Stimulated activated naive CD8-positive, alpha-beta T cell treated with anti-CD3 and anti-CD28 coated beads, Interleukin-15, amount 100 ng/mL, for 72 hours (primary cell): Measurements from ENCODE around the gene ZNF682.
"Not testable (repeated sequence)": the region's sequence is repeated elsewhere in the genome, so short reads cannot be mapped to it uniquely, and the experiment has no call there.

Experiments
- ATAC-seq: fragments of 150-1000 bp; cut with Tn5 transposase; 2 replicates; pipeline ENCODE4 v1.10.0; 2021; ENCODE audit warnings: mild to moderate bottlenecking, moderate library complexity
- DNase-seq, 2 donors: peaks; one replicate each; pipeline ENCODE4 v3.0.0; 2021 to 2022
- H3K27ac Mint-ChIP-seq, 2 donors: one replicate each; pipeline ENCODE4 v1.8.0; 2022; ENCODE audit warnings: mild to moderate bottlenecking in 2 of 2, mixed read lengths in 2 of 2, moderate library complexity in 2 of 2
- H3K27me3 Mint-ChIP-seq: one replicate; pipeline ENCODE4 v1.8.0; 2022; ENCODE audit warnings: mixed read lengths
- H3K4me1 Mint-ChIP-seq: one replicate; pipeline ENCODE4 v1.8.0; 2022; ENCODE audit warnings: mild to moderate bottlenecking, mixed read lengths
- H3K4me3 Mint-ChIP-seq, 2 donors: one replicate each; pipeline ENCODE4 v1.8.0; 2022; ENCODE audit warnings: mild to moderate bottlenecking in 2 of 2, mixed read lengths in 2 of 2, moderate library complexity in 1 of 2
- H3K9me3 Mint-ChIP-seq, 2 donors: one replicate each; pipeline ENCODE4 v1.8.0; 2022; ENCODE audit warnings: mixed read lengths in 2 of 2

ZNF682 gene

DNA sequence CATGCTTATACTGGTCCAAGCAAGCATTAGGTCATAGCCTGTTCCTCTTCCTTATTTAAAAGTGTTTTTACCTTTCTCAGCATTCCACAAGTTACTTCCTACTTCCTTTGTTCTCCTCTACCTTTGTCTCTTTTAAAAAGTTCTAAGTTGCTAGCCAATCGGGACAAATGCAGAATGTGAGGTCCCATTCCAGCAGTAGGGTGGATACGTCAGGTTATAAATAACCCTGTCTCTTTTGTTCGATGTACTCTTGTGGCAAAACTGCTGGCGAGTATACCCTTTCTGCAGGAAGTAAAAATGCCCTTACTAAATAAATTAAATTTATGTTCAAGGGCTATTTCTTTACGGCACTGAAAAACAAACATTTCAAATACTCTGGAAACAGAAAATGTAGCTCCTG lies 6.4 kb upstream of the ZNF682 start:
- H3K27me3 Mint-ChIP-seq, DNase-seq, H3K27ac Mint-ChIP-seq, ATAC-seq, H3K4me3 Mint-ChIP-seq: not testable (repeated sequence)
- Mint-ChIP-seq H3K9me3 (peaks cover 11 to 13% of the 10 kb centered on the region in 2 donors), H3K4me1 (peaks cover 16% of the 10 kb centered on the region)

- H3K27me3 Mint-ChIP-seq = no peaks in the 10 kb centered on the region
- peaks cover under 1 to 4% of the 10 kb centered on the region in 2 donors for H3K9me3 Mint-ChIP-seq
- peaks cover 6% of the 10 kb centered on the region for H3K4me1 Mint-ChIP-seq
- ATAC-seq (no peak), DNase-seq (no peak)
- no peak overlapping the region for H3K27ac Mint-ChIP-seq
- no peak overlapping the region for H3K4me3 Mint-ChIP-seq
Measured at GRCh38 chr19:20044663-20045062, 5.4 kb upstream of the ZNF682 start.

DNA sequence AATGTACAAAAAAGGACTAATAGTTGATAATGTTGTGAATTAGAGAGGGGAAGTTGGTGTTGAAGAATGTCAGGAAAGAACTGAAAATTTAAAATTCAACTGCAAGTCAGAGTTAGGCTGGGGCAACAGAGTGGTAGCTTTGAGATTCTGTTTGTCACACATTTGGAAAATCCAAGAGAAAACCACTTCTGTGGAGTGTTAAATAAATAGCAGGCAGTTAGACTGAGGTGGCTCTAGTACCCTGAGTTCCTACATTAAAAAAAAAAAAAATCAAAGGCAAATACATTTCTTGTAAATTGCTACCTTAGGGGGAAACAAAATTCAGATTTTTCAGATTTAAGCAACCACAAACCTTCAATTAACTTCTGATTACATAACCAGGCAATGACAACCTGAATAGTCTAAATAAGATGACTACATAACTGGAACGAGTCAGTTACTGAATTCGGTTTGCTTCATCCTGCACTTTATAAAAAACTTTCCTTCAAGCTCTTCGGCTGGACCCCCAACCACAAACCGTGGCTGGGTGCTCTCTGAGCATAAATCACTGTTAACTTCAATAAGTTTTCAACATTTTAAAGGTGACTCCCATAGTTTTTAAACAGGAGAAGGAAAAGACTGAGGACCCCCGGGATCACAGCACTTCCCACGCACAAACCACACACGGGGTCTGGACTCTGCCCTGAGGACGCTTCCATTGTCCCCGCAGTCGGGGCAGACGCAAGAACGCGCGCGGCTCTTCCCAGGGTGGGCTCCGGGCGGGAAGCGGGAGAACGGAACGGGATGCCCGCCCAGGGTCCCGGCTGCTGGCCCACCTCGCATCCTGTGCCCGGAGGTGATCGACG lies 725 bp downstream of the ZNF682 start:
- DNase-seq = no peak
- no peak for ATAC-seq
- Mint-ChIP-seq H3K27me3 (no peaks in the 10 kb centered on the region), H3K9me3 (no peaks in the 10 kb centered on the region), H3K4me1 (peaks cover 18% of the 10 kb centered on the region), H3K27ac (peak overlapping the region; percentile 87 to 99), H3K4me3 (peak overlapping the region; percentile 96 to 98)

DNA sequence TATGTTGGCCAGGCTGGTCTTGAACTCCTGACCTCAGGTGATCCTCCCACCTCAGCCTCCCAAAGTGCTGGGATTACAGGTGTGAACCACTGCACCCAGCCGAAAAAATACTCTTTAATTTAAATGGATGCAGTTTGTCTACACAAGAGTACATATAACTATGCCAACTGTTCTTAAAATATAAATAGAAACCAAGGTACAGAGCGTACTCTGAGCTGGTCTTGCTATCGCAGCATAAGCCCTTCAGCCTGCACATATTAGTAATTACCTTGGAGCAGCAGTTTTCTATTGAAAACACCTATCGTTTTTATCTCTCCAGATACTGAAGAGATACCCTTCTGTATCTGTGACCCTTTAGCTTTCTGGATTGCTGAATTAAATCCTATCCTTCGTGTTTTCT lies 3.4 kb downstream of the ZNF682 start:
- DNase-seq (no peak), ATAC-seq (no peak)
- no peak overlapping the region for H3K27ac Mint-ChIP-seq
- peaks cover 18% of the 10 kb centered on the region for H3K4me1 Mint-ChIP-seq
- no peaks in the 10 kb centered on the region for H3K27me3 Mint-ChIP-seq
- no peak overlapping the region for H3K4me3 Mint-ChIP-seq
- H3K9me3 Mint-ChIP-seq = no peaks in the 10 kb centered on the region

DNA sequence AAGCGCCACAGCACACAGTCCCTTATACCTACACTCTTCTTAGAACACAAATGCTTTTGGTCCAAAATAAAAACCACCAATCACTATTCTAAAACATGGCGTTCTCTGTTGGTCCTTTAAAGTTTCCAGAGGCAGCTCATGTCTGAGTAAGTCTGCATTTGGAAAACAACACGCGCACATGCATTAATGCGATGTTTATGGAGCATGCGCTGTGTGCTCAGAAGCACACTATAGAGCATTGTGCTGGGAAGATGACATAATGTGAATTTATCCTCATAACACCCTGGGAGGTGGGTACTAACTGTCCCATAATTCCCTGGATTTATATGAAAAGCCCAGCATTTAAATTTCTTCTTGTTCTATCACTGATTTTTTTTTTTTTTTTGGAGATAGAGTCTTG lies 10.7 kb downstream of the ZNF682 start:
- DNase-seq = no peak
- Mint-ChIP-seq H3K4me3 (no peak overlapping the region), H3K4me1 (no peaks in the 10 kb centered on the region), H3K27ac (peak overlapping the region in 1 of 2 donors; percentile 42), H3K27me3 (no peaks in the 10 kb centered on the region), H3K9me3 (no peaks in the 10 kb centered on the region)
- no peak for ATAC-seq

- DNase-seq = no peak
- H3K27ac Mint-ChIP-seq = no peak overlapping the region
- no peaks in the 10 kb centered on the region for H3K27me3 Mint-ChIP-seq
- no peak overlapping the region for H3K4me3 Mint-ChIP-seq
- peaks cover 37 to 43% of the 10 kb centered on the region in 2 donors for H3K9me3 Mint-ChIP-seq
- H3K4me1 Mint-ChIP-seq = no peaks in the 10 kb centered on the region
- no peak for ATAC-seq
Measured at GRCh38 chr19:20005741-20006140, 33.6 kb downstream of the ZNF682 start.

DNA sequence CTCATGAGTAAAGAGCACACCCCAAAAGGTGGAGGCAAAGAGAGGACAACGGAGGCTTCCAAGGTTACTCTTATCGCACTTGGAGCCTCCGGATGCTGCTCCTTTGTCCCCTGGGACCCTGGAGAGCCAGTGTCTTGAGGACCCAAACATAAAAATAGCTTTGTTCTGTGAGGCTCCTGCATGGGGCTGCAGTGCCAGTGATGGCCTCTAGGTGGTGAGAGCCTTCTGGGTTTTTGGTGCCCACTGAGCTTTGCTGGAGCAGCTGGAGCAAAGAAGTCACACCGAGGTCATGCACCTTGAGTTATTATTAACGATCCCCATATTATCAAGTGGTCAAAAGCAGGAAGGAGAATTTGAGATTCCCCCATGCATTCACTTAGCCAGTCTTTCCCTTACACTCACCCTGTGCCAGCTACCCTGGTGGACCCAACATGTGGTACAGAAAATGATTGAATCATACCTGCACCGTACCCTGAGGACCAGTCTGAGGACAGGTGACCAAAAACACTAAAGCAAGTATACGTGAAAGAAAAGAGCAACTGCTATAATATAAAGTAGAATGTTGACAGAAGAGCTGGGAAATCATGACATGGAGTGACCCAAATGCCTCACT lies 41.5 kb downstream of the ZNF682 start:
- Mint-ChIP-seq H3K27me3 (no peaks in the 10 kb centered on the region), H3K4me3 (no peak overlapping the region), H3K4me1 (no peaks in the 10 kb centered on the region), H3K9me3 (peaks cover 13 to 39% of the 10 kb centered on the region in 2 donors), H3K27ac (no peak overlapping the region)
- peak; percentile 38 to 46 for DNase-seq
- peak; percentile 59 for ATAC-seq

DNA sequence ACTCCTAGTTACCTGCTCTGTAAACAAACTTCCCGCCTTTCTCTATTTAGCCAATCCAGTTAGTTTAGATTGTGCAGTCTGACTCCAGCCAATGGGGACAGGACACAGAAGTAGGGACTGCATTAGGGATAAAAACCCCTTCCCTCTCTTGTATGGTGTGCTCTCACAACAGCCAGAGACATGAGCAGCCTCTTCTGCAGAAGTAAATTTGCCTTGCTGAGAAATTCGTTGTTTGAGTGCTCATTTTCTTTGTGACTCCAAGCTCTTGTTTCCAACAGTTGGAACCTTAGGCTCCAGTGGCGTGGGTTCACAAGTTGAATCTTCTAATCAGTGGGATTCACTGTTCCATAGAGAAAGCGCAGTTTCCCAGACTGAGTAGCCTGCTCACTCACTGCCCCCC lies 72.4 kb downstream of the ZNF682 start:
- Mint-ChIP-seq H3K9me3 (peaks cover 47 to 63% of the 10 kb centered on the region in 2 donors), H3K4me1 (no peaks in the 10 kb centered on the region), H3K27ac (peak overlapping the region in 1 of 2 donors; percentile 60), H3K4me3 (no peak overlapping the region), H3K27me3 (no peaks in the 10 kb centered on the region)
- DNase-seq (no peak), ATAC-seq (no peak)

GRCh38 chr19:19966126-19966525 lies 73.2 kb downstream of the ZNF682 start:
- H3K4me3 Mint-ChIP-seq, H3K27me3 Mint-ChIP-seq, H3K27ac Mint-ChIP-seq, ATAC-seq, DNase-seq, H3K4me1 Mint-ChIP-seq: not testable (repeated sequence)
- peaks cover 39 to 56% of the 10 kb centered on the region in 2 donors for H3K9me3 Mint-ChIP-seq

DNA sequence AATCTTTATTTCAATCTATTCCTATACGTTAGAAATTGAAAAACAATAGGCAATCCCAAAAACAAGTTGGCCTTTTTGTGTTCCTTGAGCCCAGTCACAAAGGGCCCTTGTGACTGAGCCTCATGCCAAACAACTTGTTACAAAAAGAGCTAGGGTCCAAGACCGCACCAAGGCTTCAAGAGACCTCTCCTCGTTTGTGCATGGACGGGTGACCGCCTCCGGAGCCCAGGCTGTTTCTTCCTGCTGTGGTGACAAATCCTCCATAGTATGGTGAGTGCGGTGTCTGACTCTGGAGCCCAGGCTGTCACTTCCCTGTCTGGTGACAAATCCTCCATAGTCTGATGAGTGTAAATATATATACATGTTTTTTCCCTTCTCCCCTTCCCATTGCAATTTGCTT lies 74.9 kb downstream of the ZNF682 start:
- Mint-ChIP-seq H3K9me3 (peaks cover 28 to 43% of the 10 kb centered on the region in 2 donors), H3K4me3 (no peak overlapping the region), H3K4me1 (no peaks in the 10 kb centered on the region), H3K27ac (no peak overlapping the region), H3K27me3 (no peaks in the 10 kb centered on the region)
- no peak for DNase-seq
- no peak for ATAC-seq

DNA sequence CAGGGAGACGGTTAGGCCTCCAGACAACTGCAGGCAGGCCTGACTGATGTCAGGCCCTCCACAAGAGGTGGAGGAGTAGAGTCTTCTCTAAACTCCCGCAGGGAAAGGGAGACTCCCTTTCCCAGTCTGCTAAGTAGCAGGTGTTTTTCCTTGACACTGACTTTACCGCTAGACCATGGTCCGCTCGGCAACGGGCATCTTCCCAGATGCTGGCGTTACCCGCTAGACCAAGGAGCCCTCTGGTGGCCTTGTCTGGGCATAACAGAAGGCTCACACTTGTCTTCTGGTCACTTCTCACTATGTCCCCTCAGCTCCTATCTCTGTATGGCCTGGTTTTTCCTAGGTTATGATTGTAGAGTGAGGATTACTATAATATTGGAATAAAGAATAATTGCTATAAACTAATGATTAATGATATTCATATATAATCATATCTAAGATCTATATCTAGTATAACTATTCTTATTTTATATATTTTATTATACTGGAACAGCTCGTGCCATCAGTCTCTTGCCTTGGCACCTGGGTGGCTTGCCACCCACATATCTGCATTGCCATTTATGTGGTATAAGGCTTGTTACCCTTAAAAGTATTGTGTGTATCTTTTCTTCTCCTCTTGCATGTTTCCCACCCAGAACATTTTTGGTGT lies 80.0 kb downstream of the ZNF682 start:
- not testable (repeated sequence) for H3K4me1 Mint-ChIP-seq, ATAC-seq, H3K9me3 Mint-ChIP-seq, H3K27me3 Mint-ChIP-seq
- DNase-seq = peak; percentile 64 to 71
- H3K27ac Mint-ChIP-seq = peak overlapping the region in 1 of 2 donors; percentile 82
- H3K4me3 Mint-ChIP-seq = peak overlapping the region; percentile 12 to 43

DNA sequence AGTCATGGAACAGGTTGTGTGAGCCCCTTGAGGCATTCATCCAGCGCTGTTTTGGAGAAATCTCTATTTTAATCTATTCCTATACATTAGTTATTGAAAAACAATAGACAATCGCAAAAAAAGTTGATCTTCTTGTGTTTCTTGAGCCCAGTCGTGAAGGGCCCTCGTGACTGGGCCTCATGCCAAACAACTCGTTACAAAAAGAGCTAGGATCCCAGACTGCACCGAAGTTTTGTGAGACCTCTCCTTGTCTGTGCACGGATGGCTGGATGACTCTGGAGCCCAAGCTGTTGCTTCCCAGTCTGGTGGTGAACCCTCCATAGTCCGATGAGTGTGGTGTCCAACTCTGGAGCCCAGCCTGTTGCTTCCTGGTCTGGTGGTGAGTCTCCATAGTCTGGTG lies 81.5 kb downstream of the ZNF682 start:
- not testable (repeated sequence) for H3K9me3 Mint-ChIP-seq, H3K27me3 Mint-ChIP-seq, H3K4me3 Mint-ChIP-seq, H3K4me1 Mint-ChIP-seq, ATAC-seq, DNase-seq, H3K27ac Mint-ChIP-seq

GRCh38 chr19:19956434-19957075 lies 82.8 kb downstream of the ZNF682 start:
- no peak overlapping the region for H3K4me3 Mint-ChIP-seq
- H3K27ac Mint-ChIP-seq = no peak overlapping the region
- peaks cover 8% of the 10 kb centered on the region for H3K4me1 Mint-ChIP-seq
- H3K27me3 Mint-ChIP-seq = no peaks in the 10 kb centered on the region
- DNase-seq (no peak), ATAC-seq (no peak)
- H3K9me3 Mint-ChIP-seq = no peaks in the 10 kb centered on the region

DNA sequence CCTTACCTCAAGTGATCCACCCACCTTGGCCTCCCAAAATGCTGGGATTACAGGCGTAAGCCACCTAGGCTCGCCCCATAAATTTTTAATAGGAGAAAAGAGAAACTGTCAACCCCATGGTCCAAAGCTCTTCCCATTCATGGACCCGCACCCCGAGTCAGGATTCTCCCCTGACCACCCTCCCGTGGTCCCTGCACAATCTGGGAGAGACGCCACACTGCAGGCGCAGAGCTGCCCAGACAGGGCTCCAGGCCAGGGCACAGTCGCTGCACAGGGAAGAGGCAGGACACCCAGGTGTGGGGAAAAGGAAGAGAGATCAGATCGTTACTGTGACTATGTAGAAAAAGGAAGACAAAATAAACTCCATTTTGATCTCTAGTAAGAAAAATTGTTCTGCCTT lies 84.1 kb downstream of the ZNF682 start:
- ATAC-seq (no peak), DNase-seq (no peak)
- Mint-ChIP-seq H3K4me3 (no peak overlapping the region), H3K27me3 (no peaks in the 10 kb centered on the region), H3K27ac (no peak overlapping the region), H3K4me1 (peaks cover 8% of the 10 kb centered on the region), H3K9me3 (no peaks in the 10 kb centered on the region)
